H9 (cell line): ENCODE results near the gene KAT2B. TPM values are rescaled to one million over a fixed set of nuclear protein-coding genes. Genes with fewer than 3 reads are reported as not detected.

Experiments used
- DNase-seq: peaks from one replicate; pipeline ENCODE4 v3.0.0-alpha.2; 2017
- H2AFZ ChIP-seq: one replicate; pipeline ENCODE4 v1.6.1; 2013; ENCODE audit warnings: mild to moderate bottlenecking, low read length, control low read depth, moderate library complexity
- H2AK5ac ChIP-seq: 2 replicates; pipeline ENCODE4 v1.6.1; 2013; ENCODE audit warnings: low read length, control low read depth, mixed read lengths; ENCODE audit not compliant: insufficient read length
- H2BK120ac ChIP-seq: one replicate; pipeline ENCODE4 v1.6.1; 2013; ENCODE audit warnings: low read depth, mild to moderate bottlenecking, low read length, control low read depth, inconsistent platforms; ENCODE audit not compliant: poor library complexity, severe bottlenecking
- H2BK12ac ChIP-seq: 2 replicates; pipeline ENCODE4 v1.6.1; 2013; ENCODE audit warnings: low read length, control low read depth, mixed read lengths, low read depth; ENCODE audit not compliant: insufficient read length
- H2BK15ac ChIP-seq: 2 replicates; pipeline ENCODE4 v1.6.1; 2013; ENCODE audit warnings: low read depth, low read length, control low read depth
- H2BK20ac ChIP-seq: one replicate; pipeline ENCODE4 v1.6.1; 2013; ENCODE audit warnings: low read depth, mild to moderate bottlenecking, low read length, control low read depth, inconsistent platforms; ENCODE audit not compliant: poor library complexity, severe bottlenecking
- H2BK5ac ChIP-seq: 2 replicates; pipeline ENCODE4 v1.6.1; 2013; ENCODE audit warnings: low read length, control low read depth, mixed read lengths; ENCODE audit not compliant: insufficient read length
- H3K14ac ChIP-seq: 2 replicates; pipeline ENCODE4 v1.6.1; 2013; ENCODE audit warnings: low read length, control low read depth; ENCODE audit not compliant: insufficient read depth
- H3K18ac ChIP-seq: 2 replicates; pipeline ENCODE4 v1.6.1; 2013; ENCODE audit warnings: low read depth, mild to moderate bottlenecking, mixed read lengths, low read length, control low read depth; ENCODE audit not compliant: insufficient read length
- H3K23ac ChIP-seq: 2 replicates; pipeline ENCODE4 v1.6.1; 2013; ENCODE audit warnings: low read length, control low read depth, mixed read lengths, low read depth; ENCODE audit not compliant: insufficient read length
- H3K23me2 ChIP-seq: 2 replicates; pipeline ENCODE4 v1.6.1; 2013; ENCODE audit warnings: low read depth, mild to moderate bottlenecking, mixed read lengths, low read length, control low read depth; ENCODE audit not compliant: insufficient read length, poor library complexity, severe bottlenecking
- H3K27ac ChIP-seq: 2 replicates; pipeline ENCODE4 v1.5.1; 2013; ENCODE audit warnings: low read length, control low read depth, mixed read lengths, low read depth; ENCODE audit not compliant: insufficient read length
- H3K27me3 ChIP-seq: 2 replicates; pipeline ENCODE4 v1.6.1; 2013; ENCODE audit warnings: low read length, control low read depth, inconsistent platforms; ENCODE audit not compliant: insufficient read depth
- H3K4ac ChIP-seq: 2 replicates; pipeline ENCODE4 v1.6.1; 2013; ENCODE audit warnings: low read depth, mild to moderate bottlenecking, control low read depth, inconsistent platforms, low read length, moderate library complexity
- H3K4me1 ChIP-seq: 2 replicates; pipeline ENCODE4 v1.6.1; 2013; ENCODE audit warnings: low read length, control low read depth, inconsistent platforms; ENCODE audit not compliant: insufficient read depth
- H3K4me2 ChIP-seq: 2 replicates; pipeline ENCODE4 v1.6.1; 2013; ENCODE audit warnings: low read length, control low read depth, mixed read lengths; ENCODE audit not compliant: insufficient read length, insufficient read depth
- H3K56ac ChIP-seq: 2 replicates; pipeline ENCODE4 v1.6.1; 2013; ENCODE audit warnings: low read depth, mild to moderate bottlenecking, mixed read lengths, low read length, control low read depth; ENCODE audit not compliant: insufficient read length
- H3K79me1 ChIP-seq: 2 replicates; pipeline ENCODE4 v1.6.1; 2013; ENCODE audit warnings: low read depth, mild to moderate bottlenecking, moderate library complexity, low read length, control low read depth, inconsistent platforms; ENCODE audit not compliant: insufficient read depth, poor library complexity, severe bottlenecking
- H3K79me2 ChIP-seq: 2 replicates; pipeline ENCODE4 v1.6.1; 2013; ENCODE audit warnings: low read length, control low read depth, inconsistent platforms; ENCODE audit not compliant: insufficient read depth
- H3K9ac ChIP-seq: 2 replicates; pipeline ENCODE4 v1.6.1; 2013; ENCODE audit warnings: low read length, control low read depth, mixed read lengths; ENCODE audit not compliant: insufficient read length; ENCODE audit errors: extremely low read depth
- H3K9me3 ChIP-seq: one replicate; pipeline ENCODE4 v1.6.1; 2013; ENCODE audit warnings: low read depth, low read length, inconsistent platforms; ENCODE audit not compliant: control insufficient read depth
- H3T11ph ChIP-seq: one replicate; pipeline ENCODE4 v1.6.1; 2013; ENCODE audit warnings: mild to moderate bottlenecking, low read length, control low read depth, inconsistent platforms
- H4K20me1 ChIP-seq: one replicate; pipeline ENCODE4 v1.6.1; 2013; ENCODE audit not compliant: control insufficient read depth, insufficient read length, insufficient read depth
- H4K5ac ChIP-seq: 2 replicates; pipeline ENCODE4 v1.6.1; 2013; ENCODE audit warnings: low read depth, mild to moderate bottlenecking, mixed read lengths, low read length, control low read depth; ENCODE audit not compliant: insufficient read length
- H4K8ac ChIP-seq: replicated peaks from 2 replicates; pipeline ENCODE4 v1.6.1; 2013; ENCODE audit warnings: low read length, control low read depth, mixed read lengths, low read depth; ENCODE audit not compliant: insufficient read length
- H4K91ac ChIP-seq: 2 replicates; pipeline ENCODE4 v1.6.1; 2013; ENCODE audit warnings: low read depth, mild to moderate bottlenecking, moderate library complexity, mixed read lengths, low read length, control low read depth; ENCODE audit not compliant: insufficient read length
- H3K27ac Mint-ChIP-seq, 3 experiments: 2 replicates in 2 of 3; 3 replicates in 1 of 3; pipeline ENCODE4 v1.8.0; 2020 to 2021; ENCODE audit warnings: mixed read lengths in 3 of 3, mild to moderate bottlenecking in 1 of 3, moderate library complexity in 1 of 3
- H3K27me3 Mint-ChIP-seq: 2 replicates; pipeline ENCODE4 v1.8.0; 2021; ENCODE audit warnings: low read depth, mild to moderate bottlenecking, moderate library complexity, mixed read lengths
- H3K36me3 Mint-ChIP-seq, 3 experiments: 2 replicates in 2 of 3; 3 replicates in 1 of 3; pipeline ENCODE4 v1.8.0; 2020 to 2021; ENCODE audit warnings: low read depth in 3 of 3, mixed read lengths in 3 of 3; ENCODE audit not compliant: insufficient read depth in 1 of 3
- H3K4me1 Mint-ChIP-seq, 2 experiments: 2 replicates each; pipeline ENCODE4 v1.8.0; 2020; ENCODE audit warnings: mixed read lengths in 2 of 2
- H3K4me3 Mint-ChIP-seq, 2 experiments: 2 replicates in 1 of 2; 3 replicates in 1 of 2; pipeline ENCODE4 v1.8.0; 2020 to 2021; ENCODE audit warnings: mild to moderate bottlenecking in 2 of 2, mixed read lengths in 2 of 2, moderate library complexity in 1 of 2
- H3K9me3 Mint-ChIP-seq, 2 experiments: 2 replicates in 1 of 2; 3 replicates in 1 of 2; pipeline ENCODE4 v1.8.0; 2020; ENCODE audit warnings: mild to moderate bottlenecking in 2 of 2, mixed read lengths in 2 of 2, moderate library complexity in 1 of 2
- WGBS: extraction: QIAGEN DNeasy Blood & Tissue Kit; methylation state at CpG from one replicate; pipeline ENCODE4 v1.1.7; 2013; ENCODE audit warnings: missing lambda C conversion rate, low lambda C conversion rate, mixed read lengths; ENCODE audit not compliant: insufficient read length; ENCODE audit errors: extremely low coverage; 5-methylcytosine and 5-hydroxymethylcytosine counted together
- total RNA-seq: library from RNA; stranded (reverse); gene quantifications from 2 replicates; pipeline ENCODE4 v1.2.1, GENCODE V29; 2021
- TF ChIP-seq, protein P1 (sequence below): fragments of 200-600 bp; sonication (generic); conservative IDR thresholded peaks from 3 replicates; pipeline ENCODE4 v1.8.0; 2021; ENCODE audit warnings: antibody characterized with exemption, mild to moderate bottlenecking

KAT2B gene
- total RNA-seq, 1 experiment from 2014 or later: 6.3 TPM

- no peaks in the 10 kb centered on the region for H3K27me3 ChIP-seq
- H3K23me2 ChIP-seq: no peaks in the 10 kb centered on the region
- no peak overlapping the region for H3K56ac ChIP-seq
- H3K4me1 ChIP-seq: no peaks in the 10 kb centered on the region
- no peaks in the 10 kb centered on the region for H3K9me3 Mint-ChIP-seq
- no peak overlapping the region for H4K8ac ChIP-seq
- H2BK15ac ChIP-seq: no peak overlapping the region
- H2BK12ac ChIP-seq: no peak overlapping the region
- no peak overlapping the region for H3T11ph ChIP-seq
- H3K4me2 ChIP-seq: no peak overlapping the region
- H3K4me1 Mint-ChIP-seq: peaks cover 5 to 7% of the 10 kb centered on the region in 2 experiments
- TF ChIP-seq, protein P1, sequence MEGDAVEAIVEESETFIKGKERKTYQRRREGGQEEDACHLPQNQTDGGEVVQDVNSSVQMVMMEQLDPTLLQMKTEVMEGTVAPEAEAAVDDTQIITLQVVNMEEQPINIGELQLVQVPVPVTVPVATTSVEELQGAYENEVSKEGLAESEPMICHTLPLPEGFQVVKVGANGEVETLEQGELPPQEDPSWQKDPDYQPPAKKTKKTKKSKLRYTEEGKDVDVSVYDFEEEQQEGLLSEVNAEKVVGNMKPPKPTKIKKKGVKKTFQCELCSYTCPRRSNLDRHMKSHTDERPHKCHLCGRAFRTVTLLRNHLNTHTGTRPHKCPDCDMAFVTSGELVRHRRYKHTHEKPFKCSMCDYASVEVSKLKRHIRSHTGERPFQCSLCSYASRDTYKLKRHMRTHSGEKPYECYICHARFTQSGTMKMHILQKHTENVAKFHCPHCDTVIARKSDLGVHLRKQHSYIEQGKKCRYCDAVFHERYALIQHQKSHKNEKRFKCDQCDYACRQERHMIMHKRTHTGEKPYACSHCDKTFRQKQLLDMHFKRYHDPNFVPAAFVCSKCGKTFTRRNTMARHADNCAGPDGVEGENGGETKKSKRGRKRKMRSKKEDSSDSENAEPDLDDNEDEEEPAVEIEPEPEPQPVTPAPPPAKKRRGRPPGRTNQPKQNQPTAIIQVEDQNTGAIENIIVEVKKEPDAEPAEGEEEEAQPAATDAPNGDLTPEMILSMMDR: no peak
- H2AFZ ChIP-seq: no peak overlapping the region
- no peak overlapping the region for H3K18ac ChIP-seq
- no CpG with 5 or more reads among the region's 7 CpGs for WGBS
- H3K27me3 Mint-ChIP-seq: no peaks in the 10 kb centered on the region
- no peak overlapping the region for H3K27ac Mint-ChIP-seq
- no peaks in the 10 kb centered on the region for H3K9me3 ChIP-seq
- H3K14ac ChIP-seq: no peak overlapping the region
- H3K23ac ChIP-seq: no peak overlapping the region
- no peak overlapping the region for H4K91ac ChIP-seq
- H2BK120ac ChIP-seq: no peak overlapping the region
- no peak overlapping the region for H2AK5ac ChIP-seq
- no peaks in the 10 kb centered on the region for H3K79me1 ChIP-seq
- no peak overlapping the region for H3K4ac ChIP-seq
- H3K4me3 Mint-ChIP-seq: no peak overlapping the region
- H3K27ac ChIP-seq: no peak overlapping the region
- no peak overlapping the region for H4K5ac ChIP-seq
- H2BK20ac ChIP-seq: no peak overlapping the region
- no peaks in the 10 kb centered on the region for H3K36me3 Mint-ChIP-seq
- no peak for DNase-seq
- no peaks in the 10 kb centered on the region for H3K79me2 ChIP-seq
- H2BK5ac ChIP-seq: no peak overlapping the region
- H3K9ac ChIP-seq: no peak overlapping the region
- H4K20me1 ChIP-seq: no peaks in the 10 kb centered on the region
These were observed 7.1 kb downstream of the KAT2B start for GRCh38 chr3:20047341-20047779.
